ENCODE data around the gene CRY2.
"Not testable (repeated sequence)": the region's sequence is repeated elsewhere in the genome, so short reads cannot be mapped to it uniquely, and the experiment has no call there.

The CRY2 gene

DNA sequence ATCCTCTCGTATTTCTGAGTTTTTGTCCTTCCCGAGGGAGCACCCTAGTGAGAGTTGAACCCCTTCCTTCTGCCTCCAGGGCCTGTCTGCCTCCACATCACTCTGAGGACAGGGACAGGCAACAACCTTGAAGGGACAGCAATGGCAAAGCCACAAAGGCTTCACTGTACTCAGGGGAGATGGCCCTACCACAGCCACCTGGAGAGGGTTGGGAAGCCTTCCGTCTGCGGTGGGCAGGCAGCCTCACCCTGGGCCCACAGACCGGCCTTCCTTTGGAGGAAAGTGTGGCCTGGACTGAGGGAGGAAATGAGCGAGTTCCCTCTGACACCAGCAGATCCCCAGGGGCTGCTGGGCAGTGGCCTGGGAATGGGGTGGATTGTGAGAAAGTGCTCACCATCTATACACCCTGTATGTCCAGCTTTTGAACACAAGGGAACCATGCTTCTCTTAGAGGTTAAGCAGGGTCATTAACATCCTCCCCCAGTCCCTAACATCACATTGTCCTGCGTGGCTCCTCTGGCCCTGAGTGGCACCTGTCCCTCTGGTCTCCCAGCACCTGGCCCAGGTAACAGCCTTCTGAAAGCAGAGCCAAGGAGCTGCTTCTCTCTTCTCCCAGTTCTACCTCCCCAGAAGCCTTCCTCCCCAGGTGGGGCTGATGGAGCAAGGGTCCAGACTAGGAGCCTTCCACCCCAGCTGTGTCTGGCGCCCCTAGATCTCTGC is 35.5 kb upstream of the CRY2 start:
- DNase-seq (ENCODE audit: low spot score), result no peak

DNA sequence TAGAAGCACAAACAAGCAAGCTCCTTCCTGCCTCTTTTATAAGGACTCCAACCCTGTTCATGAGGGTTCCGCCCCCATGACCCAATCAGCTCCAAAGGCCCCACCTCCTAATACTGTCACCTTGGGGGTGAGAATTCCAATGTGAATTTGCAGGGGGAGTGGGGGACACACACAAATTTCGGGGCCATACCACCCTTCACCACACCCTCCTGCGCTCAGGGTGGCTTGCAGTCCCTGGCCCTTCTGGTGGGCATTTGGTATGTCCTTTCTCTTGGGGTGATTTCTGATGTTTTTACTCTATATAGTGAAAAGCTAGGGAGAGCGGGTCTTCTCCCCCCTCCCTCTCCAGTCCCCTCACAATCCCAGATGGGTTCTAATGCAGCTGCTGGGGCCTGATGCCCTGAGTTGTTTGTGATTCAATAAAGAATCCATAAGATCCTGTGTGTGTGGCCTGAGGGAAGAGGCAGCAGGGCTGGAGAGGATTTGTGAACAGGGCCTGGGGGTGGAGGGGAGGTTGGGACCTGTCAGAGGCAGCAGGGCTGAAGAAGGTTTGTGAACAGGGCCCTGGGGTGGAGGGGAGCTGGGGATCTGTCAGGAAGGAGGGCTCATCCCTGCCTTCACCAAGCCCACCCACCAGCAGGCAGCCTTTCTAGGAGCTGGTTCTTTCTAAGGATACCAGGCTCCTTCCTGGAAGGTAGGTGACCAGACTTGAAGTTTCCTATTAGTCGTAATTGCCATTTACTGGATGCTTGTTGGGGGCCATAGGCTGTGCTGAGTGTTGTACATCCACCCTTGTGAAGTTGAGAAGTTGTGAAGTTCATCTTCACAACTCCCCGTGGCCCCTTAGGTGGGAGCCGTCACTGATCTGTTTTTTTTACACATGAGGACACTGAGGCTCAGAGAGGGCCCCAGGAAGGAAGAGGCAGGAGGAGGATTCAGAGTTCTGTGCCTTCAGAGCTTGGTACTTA is 34.4 kb upstream of the CRY2 start:
- no peak for DNase-seq (ENCODE audit: low spot score)

DNA sequence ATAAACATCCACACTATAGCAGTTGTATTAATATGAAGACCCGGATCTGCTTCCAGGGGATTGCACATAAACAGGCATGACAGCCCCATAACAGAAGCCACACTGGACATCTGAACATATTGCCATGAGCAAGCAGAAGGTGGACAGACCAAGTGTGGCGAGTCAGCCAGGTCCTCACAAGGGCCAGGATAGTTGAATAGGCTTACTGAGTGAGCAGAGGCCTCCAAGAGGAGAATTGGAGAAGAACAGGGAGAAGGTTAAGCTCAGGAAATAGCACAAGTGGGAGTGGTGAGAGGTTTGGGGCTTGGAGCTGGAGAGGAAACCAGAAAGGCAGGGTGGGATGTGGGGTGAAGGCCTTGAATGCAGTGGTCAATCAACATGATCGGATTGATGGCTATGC is 31.5 kb upstream of the CRY2 start:
- DNase-seq (ENCODE audit: low spot score), result no peak

GRCh38 chr11:45816614-45817013 is 30.7 kb upstream of the CRY2 start:
- no peak for DNase-seq (ENCODE audit: low spot score)

DNA sequence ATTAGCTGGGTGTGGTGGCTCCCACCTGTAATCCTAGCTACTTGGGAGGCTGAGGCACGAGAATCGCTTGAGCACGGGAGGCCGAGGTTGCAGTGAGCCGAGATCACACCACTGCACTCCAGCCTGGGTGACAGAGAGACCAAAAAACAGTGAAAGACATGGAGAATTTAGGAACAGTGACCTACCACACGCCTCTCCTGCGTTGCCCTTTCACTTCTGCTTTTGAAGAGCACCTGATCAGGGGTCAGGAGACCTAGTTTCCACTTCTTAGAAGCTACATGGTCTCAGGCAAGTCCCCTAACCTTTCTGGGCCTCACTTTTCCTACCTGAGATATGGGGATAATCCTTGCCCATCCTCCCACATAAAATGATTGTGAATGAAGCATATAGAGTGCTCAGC is 30.1 kb upstream of the CRY2 start:
- peak; percentile 70 for DNase-seq (ENCODE audit: low spot score)

DNA sequence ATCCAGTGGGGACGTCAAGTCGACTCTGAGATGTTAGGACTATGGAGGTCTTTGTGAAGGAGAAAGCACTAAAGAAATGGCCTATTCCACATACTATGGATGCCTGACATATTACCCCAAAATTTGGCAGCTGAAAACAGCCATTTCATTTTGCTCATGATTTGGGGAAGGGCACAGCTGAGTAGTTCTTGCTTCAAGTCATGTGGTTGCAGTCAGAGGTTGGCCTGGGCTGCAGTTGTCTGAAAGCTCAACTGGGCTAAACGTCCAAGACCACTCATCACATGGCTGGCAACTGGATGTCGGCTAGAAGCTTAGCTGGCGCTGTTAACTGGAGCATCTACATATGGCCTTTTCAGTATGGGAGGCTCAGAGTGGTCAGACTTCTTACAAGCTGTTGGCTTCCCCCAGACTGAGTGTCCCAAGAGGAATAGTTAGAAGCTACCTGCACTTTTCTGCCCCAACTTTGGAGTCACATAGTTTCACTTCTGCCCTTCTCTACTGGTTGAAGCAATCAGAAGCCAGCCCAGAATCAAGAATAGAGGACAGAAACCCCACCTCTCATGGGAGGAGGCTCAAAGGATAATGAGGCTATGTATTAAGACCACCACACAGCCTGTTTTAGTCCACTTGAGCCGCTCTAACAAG is 28.2 kb upstream of the CRY2 start:
- peak; percentile 33 for DNase-seq (ENCODE audit: low spot score)

- no peak for DNase-seq (ENCODE audit: low spot score)
Observed at GRCh38 chr11:45820211-45820857, 26.9 kb upstream of the CRY2 start.

- DNase-seq (ENCODE audit: low spot score), result not testable (repeated sequence)
Observed at GRCh38 chr11:45826492-45826891, 20.8 kb upstream of the CRY2 start.

- DNase-seq (ENCODE audit: low spot score), result no peak
Observed at GRCh38 chr11:45827123-45827522, 20.2 kb upstream of the CRY2 start.

GRCh38 chr11:45828996-45829395 is 18.3 kb upstream of the CRY2 start:
- no peak for DNase-seq (ENCODE audit: low spot score)

DNA sequence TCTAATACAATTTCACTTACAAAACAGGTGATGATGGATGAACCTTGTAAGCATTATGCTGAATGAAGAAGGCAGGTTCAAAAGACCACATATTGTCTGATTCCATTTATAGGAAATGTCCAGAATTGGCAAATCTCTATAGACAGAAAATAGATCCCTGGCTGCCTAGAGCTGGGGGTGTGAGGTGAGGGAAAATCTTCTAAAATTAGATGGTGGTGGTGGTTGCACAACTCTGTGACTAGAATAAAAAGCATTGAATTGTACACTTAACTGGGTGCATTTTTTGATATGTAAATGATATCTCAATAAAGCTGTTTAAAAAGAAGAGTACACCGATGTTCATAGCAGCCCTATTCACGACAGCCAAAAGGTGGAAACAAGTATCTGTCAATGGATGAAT is 16.7 kb upstream of the CRY2 start:
- no peak for DNase-seq (ENCODE audit: low spot score)

DNA sequence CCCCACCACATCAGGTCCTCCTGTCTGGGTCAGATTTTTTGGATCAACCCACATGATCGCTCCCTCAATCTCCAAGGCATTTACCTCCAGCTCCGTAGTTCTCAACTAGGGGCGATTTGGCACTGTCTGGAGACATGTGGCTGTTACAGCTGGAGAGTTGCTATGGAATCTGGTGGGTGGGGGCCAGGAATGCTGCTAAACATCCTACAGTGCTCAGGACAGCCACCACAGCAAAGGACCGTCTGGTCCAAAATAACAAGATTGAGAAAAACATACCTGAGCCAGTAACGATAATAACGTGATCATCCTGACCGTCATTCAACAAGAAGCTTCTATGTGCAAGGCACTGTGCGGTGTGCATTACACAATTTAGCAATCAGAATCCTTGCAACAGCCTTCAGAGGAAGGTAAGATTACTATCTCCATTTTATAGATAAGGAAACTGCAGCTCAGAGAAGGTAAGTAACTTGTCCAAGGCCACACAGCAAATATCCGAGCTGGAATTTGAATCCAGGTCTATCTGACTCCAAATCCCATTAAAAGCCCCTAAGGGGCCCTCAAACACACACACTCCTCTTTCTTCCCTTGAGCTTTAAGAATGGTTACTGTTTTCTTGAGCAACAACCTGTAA is 14.3 kb upstream of the CRY2 start:
- no peak for DNase-seq (ENCODE audit: low spot score)

DNA sequence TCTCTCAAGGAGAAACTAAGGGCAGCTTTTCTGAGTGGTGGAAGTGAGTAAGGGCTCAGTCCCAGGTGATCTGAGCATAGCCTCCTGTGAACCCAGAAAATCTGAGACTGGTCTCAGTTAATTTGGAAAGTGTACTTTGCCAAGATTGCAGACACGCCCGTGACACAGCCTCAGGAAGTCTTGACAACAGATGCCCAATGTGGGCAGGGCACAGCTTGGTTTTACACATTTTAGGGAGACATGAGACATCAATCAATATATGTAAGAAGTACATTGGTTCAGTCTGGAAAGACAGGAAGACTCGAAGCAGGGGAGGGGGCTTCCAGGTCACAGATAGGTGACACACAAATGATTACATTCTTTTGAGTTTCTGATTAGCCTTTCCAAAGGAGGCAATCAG is 13.5 kb upstream of the CRY2 start:
- DNase-seq (ENCODE audit: low spot score), result no peak

DNA sequence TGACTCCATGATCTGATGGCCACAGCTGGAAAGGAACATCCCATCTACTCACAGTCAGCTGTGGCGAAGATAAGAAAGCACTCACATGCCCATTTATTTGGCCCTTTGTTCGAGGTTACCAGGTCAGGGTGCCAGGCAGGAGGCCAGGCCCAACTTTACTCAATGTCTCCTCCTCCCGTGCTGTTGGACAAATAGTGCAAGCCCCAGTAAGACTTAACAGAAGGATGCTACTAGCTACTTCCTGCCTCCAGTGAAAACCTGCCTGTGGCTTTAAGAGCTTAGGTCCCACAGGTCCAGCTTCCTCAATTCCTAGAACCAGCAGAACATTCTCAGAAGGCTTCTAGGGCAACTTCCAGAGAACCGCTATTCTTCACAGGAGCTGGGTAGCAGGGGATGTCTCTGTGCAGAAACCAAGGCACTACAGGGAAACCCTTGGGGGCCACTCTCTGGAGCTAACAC is 12.9 kb upstream of the CRY2 start:
- no peak for DNase-seq (ENCODE audit: low spot score)

- DNase-seq (ENCODE audit: low spot score), result no peak
Observed at GRCh38 chr11:45839204-45839603, 8.1 kb upstream of the CRY2 start.

DNA sequence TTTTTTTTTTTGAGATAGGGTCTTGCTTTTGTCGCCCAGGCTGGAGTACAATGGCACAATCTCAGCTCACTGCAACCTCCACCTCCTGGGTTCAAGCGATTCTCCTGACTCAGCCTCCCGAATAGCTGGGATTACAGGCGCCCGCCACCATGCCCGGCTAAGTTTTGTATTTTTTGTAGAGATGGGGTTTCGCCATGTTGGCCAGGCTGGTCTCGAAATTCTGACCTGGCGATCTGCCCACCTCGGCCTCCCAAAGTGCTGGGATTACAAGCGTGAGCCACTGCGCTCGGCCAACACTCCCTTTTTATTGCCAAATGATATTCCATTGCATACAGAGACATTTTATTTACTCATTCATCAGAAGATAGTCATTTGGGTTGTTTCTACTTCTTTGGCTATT is 7.0 kb upstream of the CRY2 start:
- DNase-seq (ENCODE audit: low spot score), result not testable (repeated sequence)

- DNase-seq (ENCODE audit: low spot score), result peak; percentile 85
Observed at GRCh38 chr11:45843158-45843924, 3.9 kb upstream of the CRY2 start.

GRCh38 chr11:45844822-45845578 is 2.3 kb upstream of the CRY2 start:
- no peak for DNase-seq (ENCODE audit: low spot score)

DNA sequence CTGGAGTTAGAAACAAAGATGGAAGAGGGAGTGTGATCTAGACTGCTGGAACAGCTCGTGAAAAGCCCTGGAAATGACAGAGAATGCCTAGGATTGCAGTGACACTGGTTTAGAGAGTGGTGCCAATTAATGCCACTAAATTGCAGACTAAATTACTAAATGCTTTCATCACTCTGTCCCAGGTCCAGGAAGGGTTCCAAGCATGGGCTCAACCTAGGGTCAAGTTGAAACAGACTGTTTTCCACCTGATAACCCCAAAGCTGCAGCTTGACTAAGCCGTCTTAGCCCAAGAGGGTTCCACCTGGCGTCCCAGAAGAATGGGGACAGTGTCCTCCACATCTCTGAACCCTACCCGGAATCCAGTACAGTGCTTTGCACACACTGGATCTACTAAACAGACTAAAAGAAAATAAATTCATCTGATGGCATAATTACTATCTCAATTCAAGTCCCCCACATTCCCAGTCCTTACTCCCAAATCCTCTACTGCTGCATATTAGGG is 1.1 kb upstream of the CRY2 start:
- DNase-seq (ENCODE audit: low spot score), result no peak

GRCh38 chr11:45847911-45848316 is 639 bp downstream of the CRY2 start:
- DNase-seq (ENCODE audit: low spot score), result peak; percentile 39

All from germinal center (tissue), 1 donor.